ENCODE data around the gene SEL1L3.

Gene SEL1L3

GRCh38 chr4:25727711-25728493, 134.9 kb downstream of the SEL1L3 start:
- DNase-seq: peak; percentile 76 to 84

GRCh38 chr4:25725870-25726269, 136.9 kb downstream of the SEL1L3 start:
- no peak for DNase-seq

- DNase-seq: no peak
Observed at GRCh38 chr4:25723409-25723808, 139.4 kb downstream of the SEL1L3 start.

- DNase-seq: no peak
Observed at GRCh38 chr4:25722964-25723363, 139.8 kb downstream of the SEL1L3 start.

GRCh38 chr4:25713812-25714211, 149.0 kb downstream of the SEL1L3 start:
- DNase-seq: no peak

- no peak for DNase-seq
Observed at GRCh38 chr4:25712611-25713010, 150.2 kb downstream of the SEL1L3 start.

GRCh38 chr4:25710637-25711036, 152.2 kb downstream of the SEL1L3 start:
- no peak for DNase-seq

- no peak for DNase-seq
Observed at GRCh38 chr4:25704516-25704915, 158.3 kb downstream of the SEL1L3 start.

- no peak for DNase-seq
Observed at GRCh38 chr4:25703731-25704388, 158.9 kb downstream of the SEL1L3 start.

- DNase-seq: peak in 1 of 2 experiments; percentile 41
Observed at GRCh38 chr4:25702848-25703247, 159.9 kb downstream of the SEL1L3 start.

GRCh38 chr4:25700661-25701060, 162.1 kb downstream of the SEL1L3 start:
- no peak for DNase-seq

GRCh38 chr4:25697516-25697915, 165.3 kb downstream of the SEL1L3 start:
- DNase-seq: no peak
